MM.1S (cell line): Measurements from ENCODE around the gene ITPKA.

Source experiments
- CTCF ChIP-seq: fragments of 300-600 bp; sonication (generic); IDR thresholded peaks from 2 replicates; pipeline ENCODE4 v1.5.1; 2016; ENCODE audit warnings: antibody characterized with exemption, low read length, mixed read lengths
- EZH2 ChIP-seq: fragments of 300-600 bp; sonication (generic); optimal IDR thresholded peaks from 2 replicates; pipeline ENCODE3; 2017; ENCODE audit warnings: low read depth, mild to moderate bottlenecking, antibody characterized with exemption, low read length, mixed read lengths

GRCh38 chr15:41498657-41499056, 5.0 kb downstream of the ITPKA start:
- TF ChIP-seq CTCF = no peak
- TF ChIP-seq EZH2 = no peak
